HepG2 (cell line): ENCODE measurements around the gene NCOA3.

Source experiments
- EZH2 ChIP-seq: conservative IDR thresholded peaks from 2 replicates; pipeline ENCODE4 v1.6.1; 2012; ENCODE audit warnings: mild to moderate bottlenecking, low read depth, low read length, moderate library complexity
- ZFP36 ChIP-seq: fragments of 150-350 bp; IDR thresholded peaks from 2 replicates; pipeline ENCODE4 v1.6.1; 2018; ENCODE audit warnings: borderline replicate concordance, low read length, low read depth; ENCODE audit not compliant: partially characterized antibody
- ZNF768 ChIP-seq: sonication (generic); formaldehyde crosslinking; IDR thresholded peaks from 2 replicates; pipeline ENCODE4 v1.4.0; 2020; ENCODE audit warnings: missing genetic modification reagents

- TF ChIP-seq ZNF768 (CRISPR knock-in tag) (no peak; the same call in 1 of the 2 replicates), ZFP36 (no peak), EZH2 (no peak)
Observed at GRCh38 chr20:47688385-47689381, 187.0 kb downstream of the NCOA3 start.
